WTC11 (cell line): ENCODE data around the gene RIGI. TPM values are rescaled to one million over a fixed set of nuclear protein-coding genes. Genes with fewer than 3 reads are reported as not detected.

Experiments used
- ATAC-seq: fragments of 200-7000 bp; cut with Tn5 transposase; 2 replicates; pipeline ENCODE4 v1.10.0; 2021; ENCODE audit warnings: mild to moderate bottlenecking, moderate library complexity
- CTCF ChIA-PET: fragments of 300-600 bp; sonication (Branson Sonifier 250); formaldehyde crosslinking; loops from one replicate; lab custom pipeline; 2021; ENCODE audit warnings: antibody characterized with exemption; lab: Charles Lee
- POLR2A ChIA-PET: fragments of 350-600 bp; sonication (Branson Sonifier 250); formaldehyde crosslinking; loops from one replicate; lab custom pipeline; 2021; ENCODE audit warnings: antibody characterized with exemption; lab: Charles Lee
- DNase-seq: peaks from one replicate; pipeline ENCODE4 v3.0.0; 2021; ENCODE audit warnings: low spot score
- H3K27ac Mint-ChIP-seq: 2 replicates; pipeline ENCODE4 v1.8.0; 2021; ENCODE audit warnings: mixed read lengths
- H3K27me3 Mint-ChIP-seq: 2 replicates; pipeline ENCODE4 v1.8.0; 2021; ENCODE audit warnings: low read depth, mild to moderate bottlenecking, moderate library complexity, mixed read lengths
- H3K36me3 Mint-ChIP-seq: 2 replicates; pipeline ENCODE4 v1.8.0; 2021; ENCODE audit warnings: mixed read lengths
- H3K4me1 Mint-ChIP-seq: 2 replicates; pipeline ENCODE4 v1.8.0; 2022; ENCODE audit warnings: mixed read lengths
- H3K4me3 Mint-ChIP-seq: 2 replicates; pipeline ENCODE4 v1.8.0; 2021; ENCODE audit warnings: mild to moderate bottlenecking, moderate library complexity, mixed read lengths
- H3K9me3 Mint-ChIP-seq: 2 replicates; pipeline ENCODE4 v1.8.0; 2021; ENCODE audit warnings: mixed read lengths
- ATF6 ChIP-seq: sonication (generic); formaldehyde crosslinking; IDR thresholded peaks from 2 replicates; pipeline ENCODE4 v1.8.1; 2023; ENCODE audit warnings: mild to moderate bottlenecking, missing genetic modification reagents
- CBFB ChIP-seq: sonication (generic); formaldehyde crosslinking; IDR thresholded peaks from 2 replicates; pipeline ENCODE4 v1.8.1; 2022; ENCODE audit warnings: mild to moderate bottlenecking, low read depth, missing genetic modification reagents
- CDX4 ChIP-seq: fragments of 250-450 bp; sonication (Bioruptor Pico); IDR thresholded peaks from 2 replicates; pipeline ENCODE4 v1.9.0; 2021; ENCODE audit warnings: moderate library complexity, mild to moderate bottlenecking, inconsistent platforms, borderline replicate concordance
- CREB1 ChIP-seq: sonication (generic); formaldehyde crosslinking; IDR thresholded peaks from 2 replicates; pipeline ENCODE4 v1.8.0; 2023; ENCODE audit warnings: mild to moderate bottlenecking, missing genetic modification reagents
- E2F4 ChIP-seq: sonication (generic); formaldehyde crosslinking; IDR thresholded peaks from 2 replicates; pipeline ENCODE4 v1.8.1; 2022; ENCODE audit warnings: low read depth, mild to moderate bottlenecking, moderate library complexity, missing genetic modification reagents, borderline replicate concordance
- ELF4 ChIP-seq: sonication (generic); formaldehyde crosslinking; IDR thresholded peaks from 2 replicates; pipeline ENCODE4 v1.8.1; 2022; ENCODE audit warnings: low read depth, mild to moderate bottlenecking, moderate library complexity, missing genetic modification reagents
- FOXP1 ChIP-seq: sonication (generic); formaldehyde crosslinking; IDR thresholded peaks from 2 replicates; pipeline ENCODE4 v1.8.0; 2022; ENCODE audit warnings: missing genetic modification reagents, mild to moderate bottlenecking, moderate library complexity, borderline replicate concordance
- GRHL2 ChIP-seq: fragments of 250-450 bp; sonication (Bioruptor Pico); IDR thresholded peaks from 2 replicates; pipeline ENCODE4 v1.8.0; 2022; ENCODE audit warnings: mild to moderate bottlenecking, moderate library complexity; ENCODE audit not compliant: insufficient replicate concordance, severe bottlenecking
- HMGA2 ChIP-seq: fragments of 250-450 bp; sonication (Bioruptor Pico); IDR thresholded peaks from 2 replicates; pipeline ENCODE4 v1.4.0; 2021; ENCODE audit warnings: mild to moderate bottlenecking, moderate library complexity
- HMGXB4 ChIP-seq: sonication (generic); formaldehyde crosslinking; IDR thresholded peaks from 2 replicates; pipeline ENCODE4 v1.8.1; 2023; ENCODE audit warnings: mild to moderate bottlenecking, moderate library complexity, missing genetic modification reagents
- KAT7 ChIP-seq: sonication (generic); formaldehyde crosslinking; IDR thresholded peaks from 2 replicates; pipeline ENCODE4 v1.8.1; 2023; ENCODE audit warnings: missing genetic modification reagents, mild to moderate bottlenecking, borderline replicate concordance
- NR3C1 ChIP-seq: sonication (generic); formaldehyde crosslinking; conservative IDR thresholded peaks from 2 replicates; pipeline ENCODE4 v1.8.1; 2023; ENCODE audit warnings: low read depth, mild to moderate bottlenecking, missing genetic modification reagents
- PRDM15 ChIP-seq: sonication (generic); formaldehyde crosslinking; IDR thresholded peaks from 2 replicates; pipeline ENCODE4 v1.8.0; 2022; ENCODE audit warnings: missing genetic modification reagents
- RELA ChIP-seq: sonication (generic); formaldehyde crosslinking; IDR thresholded peaks from 2 replicates; pipeline ENCODE4 v1.8.1; 2022; ENCODE audit warnings: missing genetic modification reagents, mild to moderate bottlenecking, borderline replicate concordance
- RORB ChIP-seq: fragments of 250-450 bp; sonication (Bioruptor Pico); IDR thresholded peaks from 2 replicates; pipeline ENCODE4 v1.9.0; 2021; ENCODE audit warnings: mild to moderate bottlenecking
- SMAD3 ChIP-seq: sonication (generic); formaldehyde crosslinking; IDR thresholded peaks from 2 replicates; pipeline ENCODE4 v1.8.0; 2022; ENCODE audit warnings: missing genetic modification reagents, mild to moderate bottlenecking, borderline replicate concordance
- STAT6 ChIP-seq: sonication (generic); formaldehyde crosslinking; conservative IDR thresholded peaks from 2 replicates; pipeline ENCODE4 v1.8.1; 2023; ENCODE audit warnings: mild to moderate bottlenecking, low read depth, missing genetic modification reagents, moderate library complexity
- TCF7 ChIP-seq: sonication (generic); formaldehyde crosslinking; IDR thresholded peaks from 2 replicates; pipeline ENCODE4 v1.8.0; 2022; ENCODE audit warnings: mild to moderate bottlenecking, low read depth, missing genetic modification reagents, moderate library complexity
- ZMAT4 ChIP-seq: fragments of 250-450 bp; sonication (Bioruptor Pico); IDR thresholded peaks from 2 replicates; pipeline ENCODE4 v1.9.0; 2021; ENCODE audit warnings: mild to moderate bottlenecking
- total RNA-seq: library from RNA; stranded (reverse); gene quantifications from 3 replicates; pipeline ENCODE4 v1.2.3, GENCODE V29; 2021

RIGI gene
- total RNA-seq, 1 experiment from 2014 or later = 7.5 TPM

- H3K36me3 Mint-ChIP-seq = peaks cover 31% of the 10 kb centered on the region
- POLR2A ChIA-PET = interaction anchor here (0.6 kb wide), 1 partner anchor 14 kb away, joined by 4 read pairs; no protein-coding TSS in a partner anchor
- no peak overlapping the region for H3K4me3 Mint-ChIP-seq
- DNase-seq (no peak), ATAC-seq (no peak)
- TF ChIP-seq CDX4 (CRISPR knock-in tag) (no peak), RELA (CRISPR knock-in tag) (no peak), ZMAT4 (no peak), E2F4 (CRISPR knock-in tag) (no peak), ELF4 (CRISPR knock-in tag) (no peak), CBFB (CRISPR knock-in tag) (no peak), HMGXB4 (CRISPR knock-in tag) (no peak), PRDM15 (CRISPR knock-in tag) (no peak), TCF7 (no peak), CREB1 (no peak), ATF6 (no peak), NR3C1 (CRISPR knock-in tag) (no peak), KAT7 (CRISPR knock-in tag) (no peak), STAT6 (no peak), FOXP1 (CRISPR knock-in tag) (no peak), SMAD3 (CRISPR knock-in tag) (no peak), GRHL2 (CRISPR knock-in tag) (no peak), RORB (CRISPR knock-in tag) (no peak), HMGA2 (CRISPR knock-in tag) (no peak)
- no peaks in the 10 kb centered on the region for H3K27me3 Mint-ChIP-seq
- H3K9me3 Mint-ChIP-seq = no peaks in the 10 kb centered on the region
- H3K27ac Mint-ChIP-seq = no peak overlapping the region
- no peaks in the 10 kb centered on the region for H3K4me1 Mint-ChIP-seq
- CTCF ChIA-PET = interaction anchor here (2.2 kb wide), 1 partner anchor 188 kb away, joined by 11 read pairs; no protein-coding TSS in a partner anchor
Measured at GRCh38 chr9:32565967-32566366, 40.0 kb upstream of the RIGI start.
